HCT116 (cell line): ENCODE measurements around the gene CETP. TPM values are rescaled to one million over a fixed set of nuclear protein-coding genes. Genes with fewer than 3 reads are reported as not detected.
"Not testable (repeated sequence)": the region's sequence is repeated elsewhere in the genome, so short reads cannot be mapped to it uniquely, and the experiment has no call there.

Experiments used
- ATAC-seq: fragments of 200-7000 bp; cut with Tn5 transposase; 2 replicates; pipeline ENCODE4 v1.9.1; 2020; ENCODE audit warnings: mild to moderate bottlenecking, moderate library complexity
- BruUV-seq: library from RNA; stranded (reverse); fragments of 400-500 nt; replicated peaks from 2 replicates; lab custom pipeline; 2021; lab: Mats Ljungman, UMichigan
- CTCF ChIA-PET: fragments of 300-600 bp; sonication (Branson Sonifier 250); formaldehyde crosslinking; loops from one replicate; lab custom pipeline; 2021; ENCODE audit warnings: antibody characterized with exemption; lab: Charles Lee
- POLR2A ChIA-PET: fragments of 300-600, 350-600 bp; sonication (Branson Sonifier 250); formaldehyde crosslinking; loops from one replicate; lab custom pipeline; 2021; ENCODE audit warnings: antibody characterized with exemption; lab: Charles Lee
- RAD21 ChIA-PET, 2 experiments: fragments of 300-600 bp; sonication (Branson Sonifier 250); formaldehyde crosslinking; loops; one replicate each; lab custom pipeline; 2023; ENCODE audit warnings: low total read pairs in 2 of 2; ENCODE audit not compliant: uncharacterized antibody in 2 of 2, unreplicated experiment in 2 of 2, low non-redundant PET in 1 of 2; lab: Charles Lee
- DNase-seq: peaks from one replicate; pipeline ENCODE4 v3.0.0-alpha.2; 2010; ENCODE audit warnings: low read depth, low spot score
- H2AFZ ChIP-seq: fragments of 200-600 bp; shearing (Covaris generic), sonication (generic); 2 replicates; pipeline ENCODE4 v1.6.1; 2017; ENCODE audit warnings: low read depth, mixed run types, mixed read lengths, antibody characterized with exemption, low read length; ENCODE audit not compliant: poor library complexity, severe bottlenecking
- H3K27ac ChIP-seq: 2 replicates; pipeline ENCODE4 v1.5.1; 2012; ENCODE audit warnings: low read depth, low read length
- H3K27me3 ChIP-seq: fragments of 200-600 bp; sonication (generic); 2 replicates; pipeline ENCODE4 v1.6.1; 2016; ENCODE audit warnings: mixed run types, low read length, mixed read lengths; ENCODE audit not compliant: insufficient read depth
- H3K36me3 ChIP-seq, 2 experiments: fragments of 200-500 bp in 1 of 2; fragments of 200-600 bp in 1 of 2; sonication (Bioruptor generic) in 1 of 2; sonication (generic) in 1 of 2; 2 replicates each; pipeline versions ENCODE4 v1.5.1 to v1.6.1; 2014 to 2016; ENCODE audit warnings: low read length in 2 of 2, inconsistent platforms in 1 of 2, mixed read lengths in 1 of 2, mixed run types in 1 of 2; ENCODE audit not compliant: insufficient read depth in 2 of 2, control insufficient read depth in 1 of 2
- H3K4me1 ChIP-seq, 2 experiments: fragments of 200-600 bp in 1 of 2; sonication (generic) in 1 of 2; 2 replicates each; pipeline versions ENCODE4 v1.5.1 to v1.6.1; 2012 to 2017; ENCODE audit warnings: low read length in 2 of 2, inconsistent platforms in 1 of 2, mild to moderate bottlenecking in 1 of 2, mixed read lengths in 1 of 2, mixed run types in 1 of 2, moderate library complexity in 1 of 2; ENCODE audit not compliant: insufficient read depth in 2 of 2, control insufficient read depth in 1 of 2
- H3K4me2 ChIP-seq: fragments of 200-600 bp; sonication (generic); 2 replicates; pipeline ENCODE4 v1.6.1; 2017; ENCODE audit warnings: mixed run types, low read length, mixed read lengths
- H3K4me3 ChIP-seq, 2 experiments: fragments of 200-600 bp in 1 of 2; sonication (generic) in 1 of 2; replicated peaks in 1 of 2; 2 replicates each; pipeline ENCODE4 v1.5.1; 2011 to 2016; ENCODE audit warnings: low read length in 2 of 2, control low read depth in 1 of 2, low read depth in 1 of 2, mild to moderate bottlenecking in 1 of 2, mixed read lengths in 1 of 2, mixed run types in 1 of 2
- H3K79me2 ChIP-seq: fragments of 200-600 bp; sonication (generic); 2 replicates; pipeline ENCODE4 v1.6.1; 2017; ENCODE audit warnings: mild to moderate bottlenecking, mixed run types, low read length, moderate library complexity, mixed read lengths; ENCODE audit not compliant: insufficient read depth
- H3K9ac ChIP-seq: fragments of 200-600 bp; sonication (generic); 2 replicates; pipeline ENCODE4 v1.6.1; 2016; ENCODE audit warnings: low read length, mixed read lengths
- H3K9me2 ChIP-seq: fragments of 200-600 bp; sonication (generic), shearing (Covaris generic); 2 replicates; pipeline ENCODE4 v1.6.1; 2017; ENCODE audit warnings: mixed run types, mild to moderate bottlenecking, moderate library complexity; ENCODE audit not compliant: insufficient read depth
- H3K9me3 ChIP-seq, 2 experiments: fragments of 200-500 bp in 1 of 2; fragments of 200-600 bp in 1 of 2; sonication (Bioruptor generic) in 1 of 2; sonication (generic) in 1 of 2; 2 replicates each; pipeline ENCODE4 v1.6.1; 2014 to 2017; ENCODE audit warnings: low read length in 2 of 2, mixed read lengths in 2 of 2, inconsistent platforms in 1 of 2, low read depth in 1 of 2, mild to moderate bottlenecking in 1 of 2, mixed run types in 1 of 2, moderate library complexity in 1 of 2; ENCODE audit not compliant: control insufficient read depth in 1 of 2, insufficient read depth in 1 of 2
- H4K20me1 ChIP-seq: fragments of 200-600 bp; sonication (generic), shearing (Covaris generic); 2 replicates; pipeline ENCODE4 v1.6.1; 2017; ENCODE audit warnings: mixed run types, mild to moderate bottlenecking, moderate library complexity; ENCODE audit not compliant: insufficient read depth
- CBX3 ChIP-seq: IDR thresholded peaks from 2 replicates; pipeline ENCODE4 v1.6.1; 2012; ENCODE audit warnings: low read depth
- CEBPB ChIP-seq: IDR thresholded peaks from 2 replicates; pipeline ENCODE4 v1.6.1; 2012; ENCODE audit warnings: low read depth
- EGR1 ChIP-seq: IDR thresholded peaks from 2 replicates; pipeline ENCODE4 v1.6.1; 2012; ENCODE audit warnings: low read depth
- ELF1 ChIP-seq: IDR thresholded peaks from 2 replicates; pipeline ENCODE4 v1.6.1; 2012; ENCODE audit warnings: low read depth, borderline replicate concordance
- EZH2phosphoT487 ChIP-seq: fragments of 200-600 bp; IDR thresholded peaks from 2 replicates; pipeline ENCODE4 v1.6.1; 2018; ENCODE audit warnings: antibody characterized with exemption, borderline replicate concordance
- POLR2A ChIP-seq: IDR thresholded peaks from 2 replicates; pipeline ENCODE4 v1.7.0; 2011; ENCODE audit warnings: borderline replicate concordance; ENCODE audit not compliant: insufficient read depth, insufficient read length; ENCODE audit errors: extremely low read depth
- POLR2AphosphoS5 ChIP-seq: IDR thresholded peaks from 2 replicates; pipeline ENCODE4 v1.6.1; 2011; ENCODE audit warnings: mild to moderate bottlenecking, low read depth, low read length, moderate library complexity
- RAD21 ChIP-seq: IDR thresholded peaks from 2 replicates; pipeline ENCODE4 v1.6.1; 2012; ENCODE audit warnings: low read depth, mild to moderate bottlenecking
- SIN3A ChIP-seq: IDR thresholded peaks from 2 replicates; pipeline ENCODE4 v1.6.1; 2012; ENCODE audit warnings: low read depth
- SP1 ChIP-seq: IDR thresholded peaks from 2 replicates; pipeline ENCODE4 v1.6.1; 2012; ENCODE audit warnings: low read depth
- ZNF274 ChIP-seq: fragments of 200-500 bp; sonication (Bioruptor generic); IDR thresholded peaks from 2 replicates; pipeline ENCODE4 v1.6.1; 2014; ENCODE audit warnings: mild to moderate bottlenecking, low read depth, low read length, inconsistent platforms
- intact Hi-C: fragments of 100-400 bp; cut with micrococcal nuclease; formaldehyde crosslinking; loops from 2 replicates; pipeline ENCODE4 v1.10.0; 2022
- total RNA-seq: library from RNA; stranded (reverse); gene quantifications from one replicate; pipeline ENCODE4 v1.2.1, GENCODE V29; 2021; ENCODE audit not compliant: unreplicated experiment
- TF ChIP-seq, protein P1 (sequence below): IDR thresholded peaks from 2 replicates; pipeline ENCODE4 v1.6.1; 2012
- TF ChIP-seq, protein P2 (sequence below): IDR thresholded peaks from 2 replicates; pipeline ENCODE4 v1.6.1; 2012; ENCODE audit warnings: low read depth
- TF ChIP-seq, protein P3 (sequence below): IDR thresholded peaks from 2 replicates; pipeline ENCODE4 v1.6.1; 2011; ENCODE audit warnings: mild to moderate bottlenecking, low read length, moderate library complexity; ENCODE audit not compliant: insufficient replicate concordance; ENCODE audit errors: extremely low read depth

Gene CETP
- total RNA-seq, 1 experiment from 2014 or later, result not detected

DNA sequence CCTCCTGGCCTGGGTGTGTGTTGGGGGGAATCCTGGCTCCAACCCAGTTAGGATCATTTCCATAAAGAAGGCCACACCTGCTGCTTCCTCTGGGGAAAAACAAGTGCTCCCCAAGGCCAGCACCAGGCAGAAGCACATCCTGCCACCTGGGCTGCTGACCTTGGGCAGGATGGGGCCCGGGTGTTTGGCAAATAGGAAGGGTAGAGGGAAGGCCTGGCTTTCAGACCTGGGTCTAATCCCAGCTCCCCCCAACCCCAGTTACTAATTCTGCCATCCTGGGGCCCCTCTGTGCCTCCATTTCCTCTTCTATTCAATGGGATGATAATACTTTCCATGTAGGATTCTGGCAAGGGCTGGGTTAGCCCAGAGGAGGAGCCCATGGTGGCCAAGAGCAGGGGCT is 24.6 kb downstream of the CETP start:
- Histone ChIP-seq H3K36me3 (no peaks in the 10 kb centered on the region), H3K9ac (no peak overlapping the region), H3K4me3 (no peak overlapping the region), H3K9me2 (no peaks in the 10 kb centered on the region), H3K27ac (no peak overlapping the region), H3K27me3 (no peaks in the 10 kb centered on the region), H4K20me1 (no peaks in the 10 kb centered on the region), H3K4me2 (0 out of 2 replicates have a peak overlapping the region, but pooled peaks have one; percentile 75), H3K4me1 (peaks cover 32 to 50% of the 10 kb centered on the region in 2 experiments), H2AFZ (no peak overlapping the region), H3K9me3 (no peaks in the 10 kb centered on the region), H3K79me2 (no peaks in the 10 kb centered on the region)
- ATAC-seq, result no peak
- intact Hi-C loops, result no loop called here
- no TSS peak for BruUV-seq
- ChIA-PET RAD21 (no interaction called here), CTCF (no interaction called here), POLR2A (no interaction called here)
- TF ChIP-seq RAD21 (no peak), ZNF274 (no peak), CEBPB (no peak), EZH2phosphoT487 (no peak), ELF1 (no peak), POLR2AphosphoS5 (no peak), EGR1 (no peak), CBX3 (no peak), SIN3A (no peak), SP1 (no peak), POLR2A (no peak)
- TF ChIP-seq, protein P1, sequence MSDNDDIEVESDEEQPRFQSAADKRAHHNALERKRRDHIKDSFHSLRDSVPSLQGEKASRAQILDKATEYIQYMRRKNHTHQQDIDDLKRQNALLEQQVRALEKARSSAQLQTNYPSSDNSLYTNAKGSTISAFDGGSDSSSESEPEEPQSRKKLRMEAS, result no peak
- TF ChIP-seq, protein P2, sequence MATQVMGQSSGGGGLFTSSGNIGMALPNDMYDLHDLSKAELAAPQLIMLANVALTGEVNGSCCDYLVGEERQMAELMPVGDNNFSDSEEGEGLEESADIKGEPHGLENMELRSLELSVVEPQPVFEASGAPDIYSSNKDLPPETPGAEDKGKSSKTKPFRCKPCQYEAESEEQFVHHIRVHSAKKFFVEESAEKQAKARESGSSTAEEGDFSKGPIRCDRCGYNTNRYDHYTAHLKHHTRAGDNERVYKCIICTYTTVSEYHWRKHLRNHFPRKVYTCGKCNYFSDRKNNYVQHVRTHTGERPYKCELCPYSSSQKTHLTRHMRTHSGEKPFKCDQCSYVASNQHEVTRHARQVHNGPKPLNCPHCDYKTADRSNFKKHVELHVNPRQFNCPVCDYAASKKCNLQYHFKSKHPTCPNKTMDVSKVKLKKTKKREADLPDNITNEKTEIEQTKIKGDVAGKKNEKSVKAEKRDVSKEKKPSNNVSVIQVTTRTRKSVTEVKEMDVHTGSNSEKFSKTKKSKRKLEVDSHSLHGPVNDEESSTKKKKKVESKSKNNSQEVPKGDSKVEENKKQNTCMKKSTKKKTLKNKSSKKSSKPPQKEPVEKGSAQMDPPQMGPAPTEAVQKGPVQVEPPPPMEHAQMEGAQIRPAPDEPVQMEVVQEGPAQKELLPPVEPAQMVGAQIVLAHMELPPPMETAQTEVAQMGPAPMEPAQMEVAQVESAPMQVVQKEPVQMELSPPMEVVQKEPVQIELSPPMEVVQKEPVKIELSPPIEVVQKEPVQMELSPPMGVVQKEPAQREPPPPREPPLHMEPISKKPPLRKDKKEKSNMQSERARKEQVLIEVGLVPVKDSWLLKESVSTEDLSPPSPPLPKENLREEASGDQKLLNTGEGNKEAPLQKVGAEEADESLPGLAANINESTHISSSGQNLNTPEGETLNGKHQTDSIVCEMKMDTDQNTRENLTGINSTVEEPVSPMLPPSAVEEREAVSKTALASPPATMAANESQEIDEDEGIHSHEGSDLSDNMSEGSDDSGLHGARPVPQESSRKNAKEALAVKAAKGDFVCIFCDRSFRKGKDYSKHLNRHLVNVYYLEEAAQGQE, result no peak
- TF ChIP-seq, protein P3, sequence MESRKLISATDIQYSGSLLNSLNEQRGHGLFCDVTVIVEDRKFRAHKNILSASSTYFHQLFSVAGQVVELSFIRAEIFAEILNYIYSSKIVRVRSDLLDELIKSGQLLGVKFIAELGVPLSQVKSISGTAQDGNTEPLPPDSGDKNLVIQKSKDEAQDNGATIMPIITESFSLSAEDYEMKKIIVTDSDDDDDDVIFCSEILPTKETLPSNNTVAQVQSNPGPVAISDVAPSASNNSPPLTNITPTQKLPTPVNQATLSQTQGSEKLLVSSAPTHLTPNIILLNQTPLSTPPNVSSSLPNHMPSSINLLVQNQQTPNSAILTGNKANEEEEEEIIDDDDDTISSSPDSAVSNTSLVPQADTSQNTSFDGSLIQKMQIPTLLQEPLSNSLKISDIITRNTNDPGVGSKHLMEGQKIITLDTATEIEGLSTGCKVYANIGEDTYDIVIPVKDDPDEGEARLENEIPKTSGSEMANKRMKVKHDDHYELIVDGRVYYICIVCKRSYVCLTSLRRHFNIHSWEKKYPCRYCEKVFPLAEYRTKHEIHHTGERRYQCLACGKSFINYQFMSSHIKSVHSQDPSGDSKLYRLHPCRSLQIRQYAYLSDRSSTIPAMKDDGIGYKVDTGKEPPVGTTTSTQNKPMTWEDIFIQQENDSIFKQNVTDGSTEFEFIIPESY, result no peak
- DNase-seq, result no peak

DNA sequence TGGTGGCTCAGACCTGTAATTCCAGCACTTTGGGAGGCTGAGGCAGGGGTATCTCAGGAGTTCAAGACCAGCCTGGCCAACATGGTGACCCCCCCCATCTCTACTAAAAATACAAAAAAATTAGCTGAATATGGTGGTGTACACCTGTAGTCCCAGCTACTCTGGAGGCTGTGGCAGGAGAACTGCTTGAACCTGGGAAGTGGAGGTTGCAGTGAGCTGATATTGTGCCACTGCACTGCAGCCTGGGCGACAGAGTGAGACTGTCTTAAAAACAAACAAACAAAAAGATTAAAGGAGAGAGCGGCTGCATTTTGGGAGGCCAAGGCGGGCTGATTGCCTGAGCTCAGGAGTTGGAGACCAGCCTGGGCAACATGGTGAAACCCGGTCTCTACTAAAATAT is 25.2 kb downstream of the CETP start:
- H3K27ac ChIP-seq, H3K4me3 ChIP-seq, RAD21 ChIA-PET, H3K27me3 ChIP-seq, H3K9me3 ChIP-seq, intact Hi-C loops, H3K79me2 ChIP-seq, H3K4me2 ChIP-seq, ATAC-seq, H4K20me1 ChIP-seq, H3K36me3 ChIP-seq, H2AFZ ChIP-seq, BruUV-seq, DNase-seq, H3K9ac ChIP-seq, CTCF ChIA-PET, H3K9me2 ChIP-seq, POLR2A ChIA-PET: not testable (repeated sequence)
- H3K4me1 ChIP-seq, result peaks cover 32 to 54% of the 10 kb centered on the region in 2 experiments
